Heart left ventricle (tissue), 16 donors: Measurements from ENCODE around the gene TDRD1. TPM values are rescaled to one million over a fixed set of nuclear protein-coding genes. Genes with fewer than 3 reads are reported as not detected.

Source experiments
- ATAC-seq, 4 donors: fragments of 200-7000 bp; cut with Tn5 transposase; one replicate each; pipeline ENCODE4 v1.9.1; 2020 to 2022; ENCODE audit warnings: moderate library complexity in 4 of 4, mild to moderate bottlenecking in 3 of 4, moderate number of reproducible peaks in 1 of 4
- DNase-seq, 5 donors: peaks; one replicate each; pipeline ENCODE4 v3.0.0-alpha.2; 2020
- H3K27ac ChIP-seq, 12 donors: fragments of 200-600 bp; sonication (generic) in 4 of 12; one replicate each; pipeline versions ENCODE4 v1.5.0 to v1.8.0; 2016 to 2022; ENCODE audit warnings: mild to moderate bottlenecking in 2 of 12
- H3K27me3 ChIP-seq, 9 donors: fragments of 200-600 bp; sonication (generic) in 2 of 9; one replicate each; pipeline versions ENCODE4 v1.5.1 to v1.8.0; 2016 to 2022; ENCODE audit warnings: mild to moderate bottlenecking in 3 of 9
- H3K36me3 ChIP-seq, 9 donors: fragments of 200-600 bp; sonication (generic) in 2 of 9; one replicate each; pipeline versions ENCODE4 v1.5.0 to v1.8.0; 2018 to 2022; ENCODE audit warnings: mild to moderate bottlenecking in 2 of 9
- H3K4me1 ChIP-seq, 12 donors: fragments of 200-600 bp; sonication (generic) in 4 of 12; one replicate each; pipeline versions ENCODE4 v1.5.0 to v1.8.0; 2016 to 2022; ENCODE audit warnings: mild to moderate bottlenecking in 3 of 12
- H3K4me3 ChIP-seq, 12 donors: fragments of 200-600 bp; sonication (generic) in 4 of 12; one replicate each; pipeline versions ENCODE4 v1.5.0 to v1.8.0; 2017 to 2022; ENCODE audit warnings: mild to moderate bottlenecking in 9 of 12, moderate library complexity in 4 of 12
- H3K9me3 ChIP-seq, 12 donors: fragments of 200-600 bp; sonication (generic) in 4 of 12; one replicate each; pipeline versions ENCODE4 v1.5.0 to v1.8.0; 2016 to 2022; ENCODE audit warnings: mild to moderate bottlenecking in 1 of 12
- POLR2A ChIP-seq, 2 donors: fragments of 450-650 bp; IDR thresholded peaks; one replicate each; pipeline ENCODE4 v1.6.1; 2017; ENCODE audit warnings: antibody characterized with exemption in 2 of 2, mild to moderate bottlenecking in 2 of 2, moderate library complexity in 2 of 2
- WGBS, 4 donors: extraction: QIAGEN DNeasy Blood & Tissue Kit in 2 of 4; methylation state at CpG; one replicate each; pipeline versions ENCODE4 v1.1.5 to v1.1.7; 2013 to 2018; 5-methylcytosine and 5-hydroxymethylcytosine counted together
- intact Hi-C, 10 donors: fragments of 100-400 bp; cut with DNase I; formaldehyde crosslinking; loops; one replicate each; pipeline versions ENCODE4 v1.11.1 to v1.14.2; 2022
- polyA plus RNA-seq, 2 donors: library from polyadenylated mRNA; stranded (reverse); fragments of 200-250 nt; gene quantifications; one replicate each; pipeline ENCODE4 v1.2.3, GENCODE V29; 2013
- total RNA-seq, 9 donors: library from RNA; depleted of rRNA in 2 of 9; stranded (reverse); fragments of >200 nt in 2 of 9; fragmentation: NEBNext Ultra II Directional in 3 of 9; extraction: Animal tissue kit (Norgen Biotek cat#: 25700) in 3 of 9; gene quantifications; one replicate each; pipeline versions ENCODE4 v1.1.0 to v1.2.4, GENCODE V29; 2016 to 2023
- TF ChIP-seq, protein P1 (sequence below), 12 donors: fragments of 200-600 bp; sonication (generic) in 4 of 12; IDR thresholded peaks; one replicate each; pipeline versions ENCODE4 v1.5.0 to v1.8.0; 2018 to 2022; ENCODE audit warnings: antibody characterized with exemption in 12 of 12, mild to moderate bottlenecking in 5 of 12
- donor health status: ischemic (EF 13 %, LVEDD 7.1; RV severe dilation, severe dysfunction).
- donor health status: healthy with polysubstance abuse.
- donor health status: DM: no; HTN: yes; CAD: no.
- donor health status: DM: no; HTN: no; CAD: no.
- donor health status: ischemic (EF 25% LVEDD 6.9; RV normal size, moderate dysfunction).
- donor health status: ischemic (EF 25% LVEDD 5.7; RV mildly dilated, moderate dysfunction).
- donor health status: healthy.
- donor health status: DM: yes; HTN: yes; CAD: no.
- donor health status: ischemic (EF 35%, LVEDD 5.7; RV mildly dilated, moderate dysfunction).
- donor health status: nonischemic (EF 11% LVEDD 7.7; RV severe dilation, severe dysfunction).
- donor health status: DM: yes; HTN: yes; CAD: no.
- donor health status: PGD.
- donor health status: ischemic (EF 29% LVEDD 5.4; RV normal size, mild dysfunction).
- donor health status: nonischemic (EF 23%, LVEDD 6.1; RV moderate dilation, normal function).

The TDRD1 gene
- total and polyA plus RNA-seq, 11 donors = 0.08 to 3.8 (median 1.8) TPM

DNA sequence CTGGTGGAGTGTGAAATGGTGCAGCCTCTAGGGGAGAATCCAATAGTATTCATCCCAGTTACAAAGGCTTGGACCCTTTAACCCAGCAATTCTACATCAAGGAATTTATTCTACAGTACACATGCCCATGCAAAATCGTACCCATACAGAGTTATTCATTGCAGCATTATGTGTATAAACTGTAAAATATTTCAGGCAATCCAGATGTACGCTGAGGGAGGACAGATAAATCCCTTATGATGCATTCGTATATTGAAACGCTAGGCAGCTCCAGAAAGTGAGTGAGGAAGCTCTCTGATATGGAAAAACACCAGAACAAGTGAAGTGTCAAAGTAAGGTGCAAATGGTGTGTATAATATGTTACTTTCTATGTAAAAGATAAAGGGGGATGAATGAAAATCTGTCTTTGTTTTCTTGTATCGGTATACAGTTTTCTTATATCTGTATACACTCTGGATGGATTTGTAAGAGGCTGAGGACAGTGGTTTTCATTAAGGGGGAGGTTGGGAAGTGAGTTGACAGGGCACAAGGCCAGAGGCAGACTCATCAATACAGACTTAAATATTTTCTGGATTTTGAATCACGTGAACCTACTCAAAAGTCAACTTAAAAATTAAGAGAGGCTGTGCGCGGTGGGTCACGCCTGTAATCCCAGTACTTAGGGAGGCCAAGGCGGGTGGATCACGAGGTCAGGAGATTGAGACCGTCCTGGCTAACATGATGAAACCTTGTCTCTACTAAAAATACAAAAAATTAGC lies 77.0 kb downstream of the TDRD1 start:
- WGBS, 4 donors = 88 to 92% (median 90%) methylated on average over 12 of the region's 12 CpGs
- Histone ChIP-seq H3K4me1 (peaks cover 0 to 25% (median 0%) of the 10 kb centered on the region in 12 donors), H3K27me3 (no peaks in the 10 kb centered on the region), H3K36me3 (no peaks in the 10 kb centered on the region), H3K27ac (no peak overlapping the region), H3K9me3 (no peaks in the 10 kb centered on the region), H3K4me3 (no peak overlapping the region)
- TF ChIP-seq, protein P1, sequence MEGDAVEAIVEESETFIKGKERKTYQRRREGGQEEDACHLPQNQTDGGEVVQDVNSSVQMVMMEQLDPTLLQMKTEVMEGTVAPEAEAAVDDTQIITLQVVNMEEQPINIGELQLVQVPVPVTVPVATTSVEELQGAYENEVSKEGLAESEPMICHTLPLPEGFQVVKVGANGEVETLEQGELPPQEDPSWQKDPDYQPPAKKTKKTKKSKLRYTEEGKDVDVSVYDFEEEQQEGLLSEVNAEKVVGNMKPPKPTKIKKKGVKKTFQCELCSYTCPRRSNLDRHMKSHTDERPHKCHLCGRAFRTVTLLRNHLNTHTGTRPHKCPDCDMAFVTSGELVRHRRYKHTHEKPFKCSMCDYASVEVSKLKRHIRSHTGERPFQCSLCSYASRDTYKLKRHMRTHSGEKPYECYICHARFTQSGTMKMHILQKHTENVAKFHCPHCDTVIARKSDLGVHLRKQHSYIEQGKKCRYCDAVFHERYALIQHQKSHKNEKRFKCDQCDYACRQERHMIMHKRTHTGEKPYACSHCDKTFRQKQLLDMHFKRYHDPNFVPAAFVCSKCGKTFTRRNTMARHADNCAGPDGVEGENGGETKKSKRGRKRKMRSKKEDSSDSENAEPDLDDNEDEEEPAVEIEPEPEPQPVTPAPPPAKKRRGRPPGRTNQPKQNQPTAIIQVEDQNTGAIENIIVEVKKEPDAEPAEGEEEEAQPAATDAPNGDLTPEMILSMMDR (IDR thresholded peaks at IDR 0.05) = no peak
- TF ChIP-seq POLR2A (IDR thresholded peaks at IDR 0.05) = no peak
- ATAC-seq (no peak), DNase-seq (no peak)
- intact Hi-C loops = no loop called here

DNA sequence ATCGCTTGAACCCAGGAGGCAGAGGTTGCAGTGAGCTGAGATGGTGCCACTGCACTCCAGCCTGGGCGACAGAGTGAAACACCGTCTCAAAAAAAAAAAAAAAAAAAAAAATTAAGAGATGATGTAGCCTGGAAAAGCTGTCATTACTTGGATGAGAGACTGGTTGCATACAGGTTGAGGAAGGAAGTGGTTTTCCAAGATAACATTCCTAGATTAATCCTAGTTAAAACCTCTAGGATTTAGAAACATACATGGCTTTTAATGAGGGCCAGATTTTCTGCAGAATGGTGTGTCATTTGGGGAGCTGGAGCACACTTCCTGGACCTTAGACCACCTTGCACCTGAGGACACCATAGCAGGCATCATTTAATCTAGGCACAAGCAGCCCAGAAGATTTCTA lies 77.7 kb downstream of the TDRD1 start:
- WGBS, 4 donors = 62 to 88% (median 71%) methylated on average over 3 of the region's 3 CpGs
- H3K36me3 ChIP-seq = no peaks in the 10 kb centered on the region
- no peaks in the 10 kb centered on the region for H3K9me3 ChIP-seq
- TF ChIP-seq, protein P1 (IDR thresholded peaks at IDR 0.05) = no peak
- no peak for TF ChIP-seq POLR2A (IDR thresholded peaks at IDR 0.05)
- no peak for ATAC-seq
- H3K4me1 ChIP-seq = peaks cover 0 to 29% (median 0%) of the 10 kb centered on the region in 12 donors
- H3K27ac ChIP-seq = no peak overlapping the region
- intact Hi-C loops = no loop called here
- H3K4me3 ChIP-seq = no peak overlapping the region
- DNase-seq = no peak
- H3K27me3 ChIP-seq = no peaks in the 10 kb centered on the region

DNA sequence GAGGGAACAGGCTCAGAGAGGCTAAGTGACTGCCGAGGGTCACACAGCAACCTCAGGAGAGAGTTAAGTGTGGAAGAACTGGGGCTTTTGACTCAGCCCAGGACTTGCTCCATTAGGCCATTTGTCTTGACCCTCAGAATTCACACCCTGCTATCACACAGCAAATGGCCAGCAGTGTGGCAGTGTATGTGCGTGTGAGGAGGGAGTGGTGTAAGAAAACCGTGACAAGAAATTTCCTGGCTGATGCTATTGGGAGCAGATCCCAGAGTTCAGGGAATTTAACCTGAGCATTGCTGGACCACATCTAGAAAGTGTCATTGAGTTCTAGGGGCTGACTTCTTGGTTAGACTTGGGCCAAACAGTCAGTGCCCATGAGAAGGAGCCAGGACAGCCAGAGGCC lies 78.3 kb downstream of the TDRD1 start:
- no peak for DNase-seq

DNA sequence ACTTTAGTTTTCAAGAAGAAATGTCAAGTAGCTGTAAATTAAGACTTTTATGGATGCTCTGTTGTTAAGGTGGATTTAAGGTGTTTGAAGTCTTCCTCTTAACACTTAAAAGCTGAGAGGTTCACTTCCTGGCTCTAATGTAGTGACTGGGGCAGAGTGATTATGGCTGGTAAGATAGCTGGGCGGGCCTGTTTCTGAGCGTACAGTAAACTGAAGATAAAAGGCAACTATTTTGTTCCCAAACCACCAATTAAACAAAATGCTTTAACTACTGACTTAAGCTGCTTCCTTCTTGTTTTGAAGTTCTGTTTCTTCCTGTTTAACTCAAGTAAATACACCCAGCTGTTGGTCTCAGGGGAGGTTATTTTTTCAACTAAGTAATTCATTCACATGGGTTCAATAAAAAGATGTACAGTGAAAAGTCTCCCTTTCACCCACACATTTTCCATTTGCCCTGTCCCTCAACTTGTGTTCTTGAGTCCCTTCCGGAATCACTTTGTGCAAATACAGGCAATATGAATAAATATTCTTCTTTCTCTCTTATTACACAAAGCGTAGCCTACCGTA lies 79.2 kb downstream of the TDRD1 start:
- TF ChIP-seq POLR2A (IDR thresholded peaks at IDR 0.05) = no peak
- TF ChIP-seq, protein P1 (IDR thresholded peaks at IDR 0.05) = no peak
- Histone ChIP-seq H3K36me3 (no peaks in the 10 kb centered on the region), H3K4me3 (no peak overlapping the region), H3K4me1 (peaks cover 0 to 29% (median 0%) of the 10 kb centered on the region in 12 donors), H3K9me3 (no peaks in the 10 kb centered on the region), H3K27me3 (no peaks in the 10 kb centered on the region), H3K27ac (peak overlapping the region in 1 of 12 donors; percentile 27)
- intact Hi-C loops = no loop called here
- ATAC-seq (no peak), DNase-seq (no peak)
- WGBS, 4 donors = 73 to 81% (median 75%) methylated on average over 5 of the region's 5 CpGs

More for the DNA sequence above, 78.3 kb downstream of the TDRD1 start:
- intact Hi-C loops = no loop called here
- H3K27me3 ChIP-seq = no peaks in the 10 kb centered on the region
- no peak overlapping the region for H3K27ac ChIP-seq
- no peak overlapping the region for H3K4me3 ChIP-seq
- no peaks in the 10 kb centered on the region for H3K36me3 ChIP-seq
- 49 to 55% (median 51%) methylated on average over 3 of the region's 3 CpGs for WGBS, 4 donors
- TF ChIP-seq, protein P1 (IDR thresholded peaks at IDR 0.05) = no peak
- no peak for TF ChIP-seq POLR2A (IDR thresholded peaks at IDR 0.05)
- no peaks in the 10 kb centered on the region for H3K9me3 ChIP-seq
- peak in 3 of 4 donors; percentile 19 to 45 (median 39) for ATAC-seq
- H3K4me1 ChIP-seq = peaks cover 0 to 29% (median 0%) of the 10 kb centered on the region in 12 donors
